ENCODE results near the gene EPSTI1.

The EPSTI1 gene

GRCh38 chr13:42971691-42972347 lies 20.2 kb downstream of the EPSTI1 start:
- peak; percentile 57 for DNase-seq (ENCODE audit: low read depth)

DNA sequence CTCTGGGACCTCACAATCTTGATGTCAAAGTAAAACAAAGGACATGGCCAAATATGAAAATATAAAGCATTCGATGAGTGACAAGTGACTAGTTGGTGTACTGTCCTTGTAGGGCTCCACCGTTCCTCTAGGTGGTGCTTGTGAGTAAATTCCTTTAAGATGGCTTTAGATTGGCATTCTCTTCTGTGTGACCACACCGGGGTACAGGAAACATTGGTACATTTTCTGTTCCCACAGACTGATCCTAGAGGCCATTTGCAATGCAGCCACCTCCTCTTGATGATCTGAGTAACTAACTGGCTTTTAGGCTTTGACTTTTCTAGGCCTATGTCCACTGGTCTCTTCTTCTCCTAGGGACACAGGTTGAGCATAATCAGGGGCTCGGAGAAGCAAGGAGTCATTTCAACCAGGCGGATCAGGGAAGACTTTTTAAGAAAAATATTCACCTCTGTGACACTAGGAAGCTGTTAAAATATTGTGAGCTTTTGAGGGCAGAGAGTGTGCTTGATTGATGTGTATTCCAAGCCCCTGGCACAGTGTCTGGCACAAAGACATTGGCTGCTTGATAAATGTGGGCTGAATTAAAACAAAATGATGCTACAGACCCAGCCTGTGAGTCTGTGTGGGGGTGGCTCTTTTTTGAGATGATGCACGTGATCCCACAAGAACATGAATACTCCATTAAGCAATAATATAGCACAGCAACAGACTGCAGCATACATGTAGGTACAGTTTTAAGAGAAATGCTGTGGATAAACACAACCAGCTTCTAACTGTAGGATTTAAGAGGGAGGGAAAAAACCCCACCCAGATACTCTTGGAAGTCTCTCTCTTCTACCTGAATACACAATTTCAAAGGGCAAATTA lies 21.0 kb downstream of the EPSTI1 start:
- DNase-seq (ENCODE audit: low read depth): peak; percentile 38

DNA sequence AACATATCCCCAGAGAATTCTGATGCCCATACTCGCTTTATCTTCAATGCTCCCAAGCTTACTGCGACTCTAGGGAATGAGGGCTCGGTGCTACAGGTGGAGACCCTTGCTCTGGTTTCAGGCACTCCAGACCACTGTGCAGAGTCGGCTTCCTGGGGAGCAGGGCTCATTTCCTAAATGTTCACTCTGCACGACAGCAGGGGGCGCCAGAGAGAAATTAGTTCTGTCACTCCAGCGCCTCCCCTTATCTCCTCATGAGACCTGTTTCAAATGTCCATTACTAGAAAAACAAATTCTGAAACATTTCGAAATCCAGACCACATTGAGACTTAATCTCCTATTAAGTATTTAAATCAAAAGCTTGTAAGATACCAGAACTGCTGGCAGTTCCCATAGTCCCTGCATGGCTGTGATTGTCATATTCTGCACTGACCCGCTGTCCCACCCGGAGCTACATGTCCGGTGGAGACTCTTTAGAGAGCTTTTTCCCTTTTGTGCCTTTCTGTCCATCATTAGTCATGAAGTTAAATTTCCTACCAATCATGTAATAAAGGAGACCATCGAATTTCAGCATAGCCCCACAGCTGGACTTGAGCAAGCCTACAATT lies 22.4 kb downstream of the EPSTI1 start:
- peak; percentile 81 for DNase-seq (ENCODE audit: low read depth)

DNA sequence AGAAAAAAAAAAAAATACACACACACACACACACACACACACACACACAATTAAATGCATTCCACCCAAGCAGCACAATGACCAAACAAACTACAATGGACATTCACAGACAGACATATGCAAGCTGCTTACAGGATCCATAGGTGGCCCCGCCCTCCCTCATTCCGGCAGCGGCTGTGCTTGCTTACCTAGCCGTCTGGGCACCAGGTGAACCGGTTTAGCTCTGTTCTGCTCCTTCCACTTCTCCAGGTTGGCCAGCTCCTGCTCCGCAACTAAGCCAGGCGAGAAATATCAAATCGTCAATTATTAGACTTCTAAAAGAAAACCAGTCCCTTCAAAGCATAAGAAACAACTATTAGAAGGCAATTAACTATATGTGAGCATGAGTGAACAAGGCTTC lies 23.1 kb downstream of the EPSTI1 start:
- DNase-seq (ENCODE audit: low read depth): no peak

DNA sequence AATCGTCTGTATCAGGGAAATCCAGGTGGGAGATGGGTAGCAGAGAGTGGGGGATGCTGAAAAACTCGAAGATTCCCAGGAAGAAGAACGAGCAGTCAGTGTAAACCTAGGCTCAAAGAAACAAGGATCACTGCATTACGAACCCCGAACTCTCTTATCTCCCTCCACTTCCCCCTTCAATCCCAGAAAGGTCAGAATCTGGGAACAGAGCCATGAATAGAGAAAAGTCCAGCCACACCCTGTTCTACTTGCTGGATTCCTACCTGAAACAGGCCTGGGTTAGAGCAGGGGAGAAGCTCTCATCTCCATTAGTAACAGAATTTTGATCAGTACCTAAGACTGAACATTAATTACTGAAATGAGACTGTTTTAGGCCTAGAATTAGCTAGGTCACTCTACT lies 24.4 kb downstream of the EPSTI1 start:
- no peak for DNase-seq (ENCODE audit: low read depth)

DNA sequence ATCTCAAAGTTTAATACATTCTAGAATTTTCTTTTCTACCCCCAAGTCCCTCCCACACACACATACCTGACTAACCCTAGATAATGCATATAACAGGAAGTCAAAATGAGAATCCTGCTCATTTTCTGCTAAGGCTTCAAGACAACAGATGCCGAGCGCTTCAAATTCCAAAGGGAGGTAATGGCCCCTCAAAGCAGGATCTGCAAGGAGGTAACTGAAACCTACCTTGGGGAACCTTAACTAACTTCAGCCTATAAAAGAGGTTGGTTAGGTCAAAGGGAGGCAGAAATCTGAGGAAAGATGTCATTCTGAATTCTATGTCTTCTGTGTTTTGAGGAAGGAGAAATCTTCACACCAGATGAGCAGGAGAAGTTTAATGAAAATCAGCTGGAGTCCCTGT lies 26.8 kb downstream of the EPSTI1 start:
- DNase-seq (ENCODE audit: low read depth): no peak

DNA sequence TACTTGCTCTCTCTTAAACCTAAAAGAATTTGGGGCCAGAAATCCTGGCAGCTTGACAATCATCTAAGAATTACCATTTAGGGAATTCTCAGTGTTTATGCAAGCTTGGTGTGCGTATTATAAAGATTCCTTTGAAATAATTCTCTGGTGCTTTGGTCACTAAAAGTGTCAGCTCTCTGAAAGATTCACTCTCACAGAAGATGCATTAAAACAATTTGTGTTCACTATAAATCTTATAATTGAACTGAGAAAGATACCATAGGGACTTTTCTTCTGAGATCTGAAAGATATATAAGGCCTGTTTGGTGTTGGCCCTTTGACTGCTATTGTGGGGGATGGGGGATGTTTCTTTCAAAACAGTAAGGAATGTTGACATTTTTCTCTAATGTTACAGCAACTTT lies 27.3 kb downstream of the EPSTI1 start:
- DNase-seq (ENCODE audit: low read depth): peak; percentile 19

- no peak for DNase-seq (ENCODE audit: low read depth)
Measured at GRCh38 chr13:42959615-42960014, 32.4 kb downstream of the EPSTI1 start.

DNA sequence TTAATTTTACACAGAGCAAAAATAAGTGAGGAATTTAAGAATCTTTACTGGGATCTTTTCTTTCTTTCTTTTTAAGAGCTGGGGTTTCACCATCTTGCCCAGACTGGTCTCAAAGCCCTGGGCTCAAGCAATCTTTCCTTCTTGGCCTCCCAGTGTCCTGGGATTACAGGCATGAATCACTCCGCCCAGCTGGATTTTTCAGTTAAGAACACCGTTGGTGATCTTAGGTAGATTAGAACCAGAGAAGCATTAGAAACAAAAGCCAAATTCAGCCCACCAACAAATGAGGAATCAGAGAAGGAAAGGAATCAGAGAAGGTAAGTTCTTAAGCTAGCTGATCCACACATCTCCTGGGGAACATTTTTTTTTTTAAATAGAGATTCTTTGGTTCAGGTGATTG lies 34.2 kb downstream of the EPSTI1 start:
- no peak for DNase-seq (ENCODE audit: low read depth)

DNA sequence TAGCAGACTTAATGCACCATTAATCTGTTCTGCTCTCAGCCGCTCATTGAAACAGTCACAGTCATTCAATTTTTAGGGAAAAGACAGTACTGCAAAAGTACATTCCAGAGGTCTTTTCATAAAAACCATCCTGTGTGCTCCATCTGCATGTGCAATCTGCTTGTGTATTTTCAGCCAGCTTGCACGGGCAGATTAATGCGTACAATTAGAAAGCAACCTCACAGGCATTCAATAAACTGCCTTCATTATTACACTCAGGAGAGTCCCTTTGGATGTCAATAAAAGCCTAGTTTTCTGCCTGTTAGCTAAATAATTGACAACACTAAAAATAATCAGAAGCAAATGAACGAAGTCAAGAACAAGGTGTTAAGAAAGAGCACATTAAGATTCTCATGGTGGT lies 41.9 kb downstream of the EPSTI1 start:
- DNase-seq (ENCODE audit: low read depth): no peak

GRCh38 chr13:42947925-42948324 lies 44.1 kb downstream of the EPSTI1 start:
- no peak for DNase-seq (ENCODE audit: low read depth)

DNA sequence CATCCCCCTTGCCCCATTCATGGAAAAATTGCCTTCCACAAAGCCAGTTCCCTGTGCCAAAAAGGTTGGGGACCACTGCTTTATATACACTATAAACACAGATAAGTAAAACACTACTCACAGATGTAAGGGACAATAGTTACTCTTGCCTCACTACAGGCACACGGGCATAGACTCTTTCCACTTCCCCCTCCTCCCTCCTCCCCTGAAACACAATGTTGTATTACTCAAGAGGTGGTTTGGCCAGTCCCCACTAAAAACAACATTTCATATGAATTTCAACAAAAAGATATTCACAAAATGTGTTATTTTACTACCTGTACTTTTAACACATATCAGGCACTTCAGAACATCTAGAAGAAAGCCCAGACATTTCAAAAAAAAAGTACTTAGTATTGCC lies 45.1 kb downstream of the EPSTI1 start:
- peak; percentile 83 for DNase-seq (ENCODE audit: low read depth)

DNA sequence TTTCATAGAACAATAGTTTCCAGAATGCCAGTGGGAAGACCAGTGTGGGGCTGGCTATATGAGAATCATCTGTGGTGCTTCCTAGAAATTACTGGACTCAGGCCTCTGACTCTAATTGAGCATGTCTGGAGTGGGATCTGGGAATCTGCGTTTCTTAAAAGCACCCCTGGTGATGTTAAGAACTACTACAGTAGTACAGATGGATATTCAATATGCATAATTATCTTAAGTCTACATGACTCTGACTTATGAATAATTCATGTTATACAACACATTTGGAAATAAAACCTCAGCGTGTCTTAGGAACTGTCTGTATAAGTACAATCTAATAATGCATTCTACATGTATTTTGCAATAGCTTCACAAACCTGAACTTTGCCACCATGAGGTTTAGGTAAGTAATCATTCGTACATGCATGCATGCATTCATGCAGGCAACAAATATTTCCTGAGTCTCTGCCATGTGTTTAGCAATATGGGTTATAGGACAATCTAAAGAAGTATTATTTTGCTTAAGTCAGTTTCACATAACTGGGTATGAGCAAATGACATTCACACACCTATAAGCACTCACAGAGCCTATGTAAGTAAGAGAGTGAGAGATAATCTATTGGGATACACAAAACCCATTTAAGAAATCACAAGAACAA lies 62.0 kb downstream of the EPSTI1 start:
- peak; percentile 70 for DNase-seq (ENCODE audit: low read depth)

- DNase-seq (ENCODE audit: low read depth): peak; percentile 77
Measured at GRCh38 chr13:42926555-42926954, 65.5 kb downstream of the EPSTI1 start.

DNA sequence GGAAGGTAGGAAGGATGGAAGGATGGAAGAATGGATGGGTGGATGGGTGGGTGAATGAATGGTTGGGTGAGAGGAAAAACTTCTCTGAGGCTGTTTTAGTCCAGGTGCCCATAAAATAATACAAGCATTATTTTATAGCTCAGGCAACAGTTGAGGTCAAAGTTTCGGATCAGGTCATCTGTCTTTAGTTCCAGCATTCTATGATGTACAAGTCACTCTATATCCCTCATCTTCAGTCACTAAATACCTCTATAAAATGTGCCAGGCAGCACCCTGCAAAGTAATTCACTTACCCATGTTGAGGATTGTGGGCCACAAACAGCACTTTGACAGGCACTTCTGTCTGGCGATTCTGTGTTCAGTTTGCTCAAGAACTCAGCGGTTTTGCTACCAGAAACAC lies 66.0 kb downstream of the EPSTI1 start:
- DNase-seq (ENCODE audit: low read depth): no peak

DNA sequence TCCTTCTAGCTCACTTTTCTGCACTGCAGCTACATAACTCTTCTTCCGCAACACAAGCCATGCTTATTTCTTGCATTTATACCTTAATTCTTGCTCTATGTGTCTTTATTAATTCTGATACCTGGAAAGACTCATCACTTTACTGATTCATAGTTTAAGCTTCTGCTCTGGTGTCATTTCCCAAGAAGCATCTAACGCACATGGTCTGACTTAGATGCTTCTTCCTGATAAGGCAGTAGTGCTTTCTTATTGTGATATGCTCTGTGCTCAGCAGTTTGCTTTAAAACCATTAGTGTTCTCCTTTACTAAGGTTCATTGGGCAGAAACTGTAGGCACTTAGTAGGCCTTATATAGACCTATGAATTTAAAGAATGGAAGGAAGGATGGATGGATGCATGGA lies 66.4 kb downstream of the EPSTI1 start:
- DNase-seq (ENCODE audit: low read depth): no peak

DNA sequence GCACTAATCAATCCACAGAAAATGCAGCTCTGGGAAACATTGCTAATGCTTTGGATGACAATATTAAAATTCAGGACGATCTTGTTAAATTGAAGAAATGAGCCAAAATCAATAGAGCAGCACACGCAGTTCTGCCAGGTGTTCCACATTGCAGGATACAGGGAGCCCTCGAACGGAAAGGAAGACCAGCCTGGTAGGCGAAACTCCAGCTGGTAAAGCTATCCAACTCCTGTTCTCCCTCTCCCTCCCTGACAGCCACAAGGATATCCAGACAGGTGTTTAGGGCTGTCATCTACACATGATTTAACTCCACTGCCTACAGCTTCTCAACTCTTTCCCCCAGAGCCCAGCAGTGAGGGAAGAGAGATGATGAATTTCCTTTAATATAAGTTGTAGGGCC lies 67.7 kb downstream of the EPSTI1 start:
- DNase-seq (ENCODE audit: low read depth): no peak

DNA sequence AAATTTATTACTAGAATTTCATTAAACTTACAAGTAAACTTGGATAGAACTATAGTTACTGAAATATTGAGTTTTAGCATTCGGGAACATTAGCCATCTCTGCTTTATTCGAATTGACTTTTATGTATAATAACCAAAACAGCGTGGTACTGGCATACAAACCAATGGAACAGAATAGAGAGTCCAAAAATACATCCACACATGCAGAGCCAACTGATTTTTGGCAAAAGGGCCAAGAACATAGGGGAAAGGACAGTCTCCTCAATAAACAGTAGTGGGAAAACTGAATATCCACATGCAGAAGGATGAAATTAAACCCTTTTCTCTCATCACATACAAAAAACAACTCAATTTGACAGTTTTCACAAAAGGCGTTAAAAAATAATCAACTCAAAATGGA lies 84.3 kb downstream of the EPSTI1 start:
- no peak for DNase-seq (ENCODE audit: low read depth)

GRCh38 chr13:42906257-42906656 lies 85.8 kb downstream of the EPSTI1 start:
- DNase-seq (ENCODE audit: low read depth): peak; percentile 4

- DNase-seq (ENCODE audit: low read depth): no peak
Measured at GRCh38 chr13:42905579-42905978, 86.5 kb downstream of the EPSTI1 start.

- DNase-seq (ENCODE audit: low read depth): no peak
Measured at GRCh38 chr13:42899266-42899665, 92.8 kb downstream of the EPSTI1 start.

DNA sequence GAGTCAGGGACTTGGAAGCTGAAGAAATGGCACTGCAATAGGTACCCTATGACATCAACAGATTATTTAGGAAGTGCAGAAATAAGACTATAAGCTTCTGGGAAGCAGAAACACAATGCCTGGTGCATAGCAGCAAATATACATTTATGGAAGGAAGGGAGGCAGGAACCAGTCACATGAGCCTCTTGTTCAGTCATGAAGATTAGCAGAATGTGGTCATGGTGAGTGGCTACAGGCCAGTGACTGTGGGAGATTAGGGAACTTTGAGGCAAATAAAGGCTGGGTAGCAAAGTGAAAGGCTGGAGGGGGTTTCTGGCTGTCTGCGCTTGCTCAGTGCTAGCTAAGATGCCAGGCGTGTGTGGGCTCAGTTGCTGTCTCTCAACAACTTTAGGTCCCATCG lies 96.3 kb downstream of the EPSTI1 start:
- no peak for DNase-seq (ENCODE audit: low read depth)

- peak; percentile 66 for DNase-seq (ENCODE audit: low read depth)
Measured at GRCh38 chr13:42894765-42895243, 97.2 kb downstream of the EPSTI1 start.

All from fibroblast of gingiva (primary cell).